ENCODE results near the gene SORBS2. TPM values are rescaled to one million over a fixed set of nuclear protein-coding genes. Genes with fewer than 3 reads are reported as not detected.

SORBS2 gene
- total RNA-seq, 2 donors from 2014 or later = 210 to 218 TPM

GRCh38 chr4:185679523-185679922, 132.5 kb downstream of the SORBS2 start:
- H3K27me3 ChIP-seq = no peaks in the 10 kb centered on the region
- 57 to 60% methylated on average over 3 of the region's 3 CpGs for WGBS, 2 donors
- no peaks in the 10 kb centered on the region for H3K9me3 ChIP-seq
- DNase-seq = no peak
- H3K4me3 ChIP-seq = no peak overlapping the region
- intact Hi-C loops (cut with DNase I) = no loop called here
- peaks cover 0 to 20% of the 10 kb centered on the region in 2 donors for H3K36me3 ChIP-seq (replicated peaks in 1 of 2; ENCODE audit: insufficient read depth in 1 of 2, low read depth in 2 of 2)
- peaks cover 6% of the 10 kb centered on the region for H3K4me1 ChIP-seq
- no peak for TF ChIP-seq POLR2A (IDR thresholded peaks at IDR 0.05)
- no peak for TF ChIP-seq CTCF (IDR thresholded peaks at IDR 0.05)
- no peak for ATAC-seq
- no peak overlapping the region for H3K27ac ChIP-seq

GRCh38 chr4:185677637-185678314, 134.2 kb downstream of the SORBS2 start:
- ATAC-seq (no peak), DNase-seq (no peak)
- Histone ChIP-seq H3K4me3 (no peak overlapping the region), H3K4me1 (peaks cover 10% of the 10 kb centered on the region), H3K27me3 (no peaks in the 10 kb centered on the region), H3K9me3 (no peaks in the 10 kb centered on the region), H3K36me3 (replicated peaks in 1 of 2; ENCODE audit: insufficient read depth in 1 of 2, low read depth in 2 of 2) (peaks cover 0 to 19% of the 10 kb centered on the region in 2 donors), H3K27ac (no peak overlapping the region)
- no peak for TF ChIP-seq CTCF (IDR thresholded peaks at IDR 0.05)
- TF ChIP-seq POLR2A (IDR thresholded peaks at IDR 0.05) = no peak
- intact Hi-C loops (cut with DNase I) = no loop called here
- WGBS, 2 donors = 65 to 81% methylated on average over 1 of the region's 1 CpG

DNA sequence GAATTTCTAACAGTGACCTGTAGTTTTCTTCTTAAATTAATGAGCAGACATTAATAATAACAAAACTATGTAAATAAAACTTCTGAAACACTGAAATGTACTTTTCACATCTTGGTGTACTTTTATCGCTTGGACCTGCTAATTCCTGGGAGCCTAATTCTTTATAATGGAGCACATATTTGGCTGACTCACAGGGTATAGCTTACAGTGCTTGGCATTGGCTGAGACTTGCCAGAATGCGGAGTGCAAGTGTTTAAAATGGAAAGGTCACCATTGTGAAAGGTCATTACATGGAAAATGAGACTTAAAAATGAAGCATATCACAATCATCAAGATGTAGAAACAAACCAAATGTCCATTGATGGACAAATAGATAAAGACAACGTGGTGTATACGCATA, 139.4 kb downstream of the SORBS2 start:
- intact Hi-C loops (cut with DNase I) = no loop called here
- Histone ChIP-seq H3K9me3 (no peaks in the 10 kb centered on the region), H3K36me3 (replicated peaks in 1 of 2; ENCODE audit: insufficient read depth in 1 of 2, low read depth in 2 of 2) (peaks cover 0 to 19% of the 10 kb centered on the region in 2 donors), H3K4me3 (no peak overlapping the region), H3K4me1 (peaks cover 25% of the 10 kb centered on the region), H3K27ac (no peak overlapping the region), H3K27me3 (no peaks in the 10 kb centered on the region)
- TF ChIP-seq CTCF (IDR thresholded peaks at IDR 0.05) (no peak), POLR2A (IDR thresholded peaks at IDR 0.05) (no peak)
- WGBS, 2 donors = 53 to 62% methylated on average over 4 of the region's 4 CpGs
- no peak for DNase-seq
- ATAC-seq = no peak

DNA sequence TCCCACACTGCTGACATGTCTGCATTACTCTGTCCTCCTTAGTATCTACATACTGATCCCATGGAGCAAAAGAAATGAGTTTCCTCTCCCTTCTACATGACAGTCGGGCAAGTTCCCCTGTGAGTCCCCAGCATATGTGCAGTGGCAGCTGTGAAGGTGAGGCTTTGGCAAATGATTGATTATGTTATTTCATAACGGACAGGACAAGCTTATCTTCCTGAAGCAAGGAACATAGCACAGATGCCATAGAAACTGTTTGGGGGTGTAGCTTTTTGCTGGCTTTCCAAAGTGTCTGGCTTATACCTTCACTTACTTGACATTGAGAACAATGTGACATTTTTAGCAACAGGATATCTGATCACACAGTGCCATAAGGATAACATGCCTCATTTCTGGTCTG, 139.8 kb downstream of the SORBS2 start:
- peak; percentile 47 for ATAC-seq
- WGBS, 2 donors = 11 to 22% methylated on average over 2 of the region's 2 CpGs
- no peaks in the 10 kb centered on the region for H3K27me3 ChIP-seq
- peaks cover 25% of the 10 kb centered on the region for H3K4me1 ChIP-seq
- no peak overlapping the region for H3K27ac ChIP-seq
- H3K36me3 ChIP-seq (replicated peaks in 1 of 2; ENCODE audit: insufficient read depth in 1 of 2, low read depth in 2 of 2) = peaks cover 0 to 18% of the 10 kb centered on the region in 2 donors
- no peak for TF ChIP-seq POLR2A (IDR thresholded peaks at IDR 0.05)
- no peak for TF ChIP-seq CTCF (IDR thresholded peaks at IDR 0.05)
- intact Hi-C loops (cut with DNase I) = no loop called here
- H3K9me3 ChIP-seq = no peaks in the 10 kb centered on the region
- no peak overlapping the region for H3K4me3 ChIP-seq
- no peak for DNase-seq

DNA sequence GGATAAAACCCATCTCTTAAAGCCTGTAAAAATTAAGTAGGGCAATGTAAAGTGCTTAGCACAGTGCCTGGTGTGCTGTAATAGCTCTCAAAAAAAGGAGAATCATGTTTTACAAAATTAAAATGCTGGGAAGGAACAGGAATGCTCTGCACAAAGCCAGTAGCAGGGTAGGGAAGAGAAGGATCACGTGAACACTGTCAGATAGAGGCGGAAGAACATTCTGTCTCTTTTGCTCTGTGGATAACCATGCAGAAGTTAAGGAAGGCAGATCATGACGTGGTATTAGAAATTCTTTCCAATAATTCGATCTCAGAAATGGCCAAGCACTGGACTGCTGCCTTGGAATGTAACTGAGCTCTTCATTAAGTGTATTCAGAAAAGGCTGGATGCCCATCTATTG, 140.5 kb downstream of the SORBS2 start:
- ATAC-seq (no peak), DNase-seq (no peak)
- intact Hi-C loops (cut with DNase I) = no loop called here
- 82 to 86% methylated on average over 4 of the region's 4 CpGs for WGBS, 2 donors
- TF ChIP-seq CTCF (IDR thresholded peaks at IDR 0.05) = no peak
- TF ChIP-seq POLR2A (IDR thresholded peaks at IDR 0.05) = no peak
- Histone ChIP-seq H3K27me3 (no peaks in the 10 kb centered on the region), H3K27ac (no peak overlapping the region), H3K36me3 (replicated peaks in 1 of 2; ENCODE audit: insufficient read depth in 1 of 2, low read depth in 2 of 2) (peaks cover 0 to 18% of the 10 kb centered on the region in 2 donors), H3K4me1 (peaks cover 25% of the 10 kb centered on the region), H3K9me3 (no peaks in the 10 kb centered on the region), H3K4me3 (no peak overlapping the region)
